Rectal smooth muscle tissue (tissue), 1 donor: ENCODE results near the gene NUTM1.
"Not testable (repeated sequence)": the region's sequence is repeated elsewhere in the genome, so short reads cannot be mapped to it uniquely, and the experiment has no call there.

Experiments used
- H3K27ac ChIP-seq: one replicate; pipeline ENCODE4 v1.7.0; 2013; ENCODE audit warnings: low read depth, low read length, inconsistent platforms
- H3K27me3 ChIP-seq: one replicate; pipeline ENCODE4 v1.7.0; 2013; ENCODE audit warnings: low read length; ENCODE audit not compliant: control insufficient read depth, insufficient read depth
- H3K36me3 ChIP-seq: one replicate; pipeline ENCODE4 v1.7.0; 2013; ENCODE audit warnings: low read length; ENCODE audit not compliant: control insufficient read depth, insufficient read depth
- H3K4me1 ChIP-seq: one replicate; pipeline ENCODE4 v1.7.0; 2013; ENCODE audit warnings: low read length; ENCODE audit not compliant: control insufficient read depth, insufficient read depth
- H3K4me3 ChIP-seq: one replicate; pipeline ENCODE4 v1.7.0; 2013; ENCODE audit warnings: low read length
- H3K9ac ChIP-seq: one replicate; pipeline ENCODE4 v1.7.0; 2013; ENCODE audit warnings: low read length

Gene NUTM1

GRCh38 chr15:34375541-34375940, 32.4 kb downstream of the NUTM1 start:
- H3K9ac ChIP-seq, H3K27ac ChIP-seq, H3K27me3 ChIP-seq, H3K36me3 ChIP-seq, H3K4me1 ChIP-seq, H3K4me3 ChIP-seq: not testable (repeated sequence)

GRCh38 chr15:34376856-34377255, 33.7 kb downstream of the NUTM1 start:
- no peak overlapping the region for H3K4me3 ChIP-seq
- H3K27ac ChIP-seq = no peak overlapping the region
- no peaks in the 10 kb centered on the region for H3K4me1 ChIP-seq
- H3K27me3 ChIP-seq = no peaks in the 10 kb centered on the region
- no peak overlapping the region for H3K9ac ChIP-seq
- no peaks in the 10 kb centered on the region for H3K36me3 ChIP-seq

GRCh38 chr15:34380491-34380890, 37.4 kb downstream of the NUTM1 start:
- not testable (repeated sequence) for H3K27me3 ChIP-seq, H3K9ac ChIP-seq, H3K4me1 ChIP-seq, H3K36me3 ChIP-seq, H3K4me3 ChIP-seq, H3K27ac ChIP-seq

GRCh38 chr15:34381829-34382521, 38.9 kb downstream of the NUTM1 start:
- not testable (repeated sequence) for H3K4me1 ChIP-seq, H3K36me3 ChIP-seq, H3K27me3 ChIP-seq, H3K27ac ChIP-seq, H3K9ac ChIP-seq, H3K4me3 ChIP-seq

- not testable (repeated sequence) for H3K4me1 ChIP-seq, H3K4me3 ChIP-seq, H3K27me3 ChIP-seq, H3K36me3 ChIP-seq, H3K27ac ChIP-seq, H3K9ac ChIP-seq
These were observed 46.5 kb downstream of the NUTM1 start for GRCh38 chr15:34389594-34390086.

GRCh38 chr15:34392981-34393380, 49.9 kb downstream of the NUTM1 start:
- H3K27ac ChIP-seq, H3K9ac ChIP-seq, H3K27me3 ChIP-seq, H3K36me3 ChIP-seq, H3K4me1 ChIP-seq, H3K4me3 ChIP-seq: not testable (repeated sequence)

GRCh38 chr15:34397637-34398259, 54.6 kb downstream of the NUTM1 start:
- H3K4me3 ChIP-seq, H3K36me3 ChIP-seq, H3K27me3 ChIP-seq, H3K27ac ChIP-seq, H3K4me1 ChIP-seq, H3K9ac ChIP-seq: not testable (repeated sequence)

- H3K4me3 ChIP-seq, H3K9ac ChIP-seq, H3K27me3 ChIP-seq, H3K36me3 ChIP-seq, H3K27ac ChIP-seq, H3K4me1 ChIP-seq: not testable (repeated sequence)
These were observed 60.1 kb downstream of the NUTM1 start for GRCh38 chr15:34403160-34403598.

- not testable (repeated sequence) for H3K4me1 ChIP-seq, H3K27ac ChIP-seq, H3K4me3 ChIP-seq, H3K36me3 ChIP-seq, H3K27me3 ChIP-seq, H3K9ac ChIP-seq
These were observed 60.8 kb downstream of the NUTM1 start for GRCh38 chr15:34403899-34404298.
